Right atrium auricular region (tissue), 2 donors: Measurements from ENCODE around the gene EFHD2. TPM values are rescaled to one million over a fixed set of nuclear protein-coding genes. Genes with fewer than 3 reads are reported as not detected.

Source experiments
- DNase-seq: peaks from one replicate; pipeline ENCODE4 v3.0.0-alpha.2; 2019; ENCODE audit warnings: low spot score
- H3K27ac ChIP-seq, 2 donors: fragments of 200-600 bp; sonication (generic); 1 replicate in 1 of 2; 2 replicates in 1 of 2; pipeline ENCODE4 v1.5.1; 2016 to 2019
- H3K27me3 ChIP-seq, 2 donors: fragments of 200-600 bp; sonication (generic); one replicate each; pipeline versions ENCODE4 v1.5.1 to v1.6.0; 2017 to 2019
- H3K36me3 ChIP-seq: fragments of 200-600 bp; sonication (generic); one replicate; pipeline ENCODE4 v1.5.1; 2016
- H3K4me1 ChIP-seq, 2 donors: fragments of 200-600 bp; sonication (generic); one replicate each; pipeline versions ENCODE4 v1.5.1 to v1.6.0; 2017 to 2019
- H3K4me3 ChIP-seq, 2 donors: fragments of 200-600 bp; sonication (generic); 1 replicate in 1 of 2; 2 replicates in 1 of 2; pipeline ENCODE4 v1.5.1; 2017 to 2019; ENCODE audit warnings: mild to moderate bottlenecking in 1 of 2, moderate library complexity in 1 of 2
- H3K9me3 ChIP-seq, 2 donors: fragments of 200-600 bp; sonication (generic); one replicate each; pipeline ENCODE4 v1.5.1; 2019
- CTCF ChIP-seq, 2 donors: fragments of 200-600 bp; sonication (generic); IDR thresholded peaks; one replicate each; pipeline ENCODE4 v1.5.1; 2019; ENCODE audit warnings: antibody characterized with exemption in 2 of 2
- total RNA-seq, 2 donors: library from RNA; depleted of rRNA; stranded (reverse); fragments of >200 nt; gene quantifications; one replicate each; pipeline ENCODE4 v1.1.0, GENCODE V29; 2016

The EFHD2 gene
- total RNA-seq, 2 donors from 2014 or later = 13.7 to 23.9 TPM

DNA sequence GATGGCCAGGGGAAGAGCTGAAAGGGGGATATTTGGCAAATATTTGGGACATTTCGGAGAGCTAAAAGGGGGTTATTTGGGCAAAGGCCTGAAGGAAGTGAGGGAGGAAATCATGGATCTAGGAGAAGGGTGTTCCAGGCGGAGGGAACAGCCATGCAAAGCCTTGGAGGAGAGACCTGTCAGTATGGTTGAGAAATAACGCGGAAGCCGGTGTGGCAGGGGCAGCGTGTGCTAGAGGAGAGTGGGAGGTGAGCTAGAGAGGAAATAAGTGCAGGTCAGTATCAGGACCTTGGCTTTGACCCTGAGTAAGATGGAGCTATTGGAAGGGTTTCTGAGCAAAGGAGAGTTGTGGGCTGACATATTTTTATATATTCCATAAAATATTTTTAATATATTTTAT is 31.6 kb downstream of the EFHD2 start:
- Histone ChIP-seq H3K27ac (no peak overlapping the region), H3K4me3 (no peak overlapping the region), H3K9me3 (no peaks in the 10 kb centered on the region), H3K4me1 (no peaks in the 10 kb centered on the region), H3K27me3 (no peaks in the 10 kb centered on the region), H3K36me3 (no peaks in the 10 kb centered on the region)
- no peak for DNase-seq
- TF ChIP-seq CTCF (IDR thresholded peaks at IDR 0.05) = no peak

- no peak overlapping the region for H3K4me3 ChIP-seq
- no peaks in the 10 kb centered on the region for H3K27me3 ChIP-seq
- TF ChIP-seq CTCF (IDR thresholded peaks at IDR 0.05) = no peak
- H3K36me3 ChIP-seq = no peaks in the 10 kb centered on the region
- no peaks in the 10 kb centered on the region for H3K4me1 ChIP-seq
- no peak for DNase-seq
- no peak overlapping the region for H3K27ac ChIP-seq
- no peaks in the 10 kb centered on the region for H3K9me3 ChIP-seq
Measured at GRCh38 chr1:15442119-15442518, 32.4 kb downstream of the EFHD2 start.

DNA sequence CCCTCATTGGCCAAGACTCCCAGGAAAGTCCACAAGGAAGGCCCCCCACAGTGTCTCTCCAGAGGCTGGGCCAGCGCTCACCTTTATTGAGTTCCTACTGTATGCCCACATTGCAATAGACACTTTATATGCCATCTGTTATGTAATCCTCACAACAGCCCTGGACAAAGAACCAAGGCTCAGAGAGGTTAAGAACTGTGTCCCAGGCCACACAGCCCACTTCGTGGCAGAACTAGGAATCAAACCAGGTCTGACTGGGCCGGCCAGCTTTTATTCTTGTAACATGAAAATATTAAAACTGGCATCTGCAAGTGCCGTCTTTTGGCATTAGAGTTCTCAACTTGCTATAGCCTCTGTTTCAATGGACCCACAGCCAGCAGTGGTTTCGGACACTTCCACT is 33.1 kb downstream of the EFHD2 start:
- no peak for TF ChIP-seq CTCF (IDR thresholded peaks at IDR 0.05)
- Histone ChIP-seq H3K9me3 (no peaks in the 10 kb centered on the region), H3K27ac (no peak overlapping the region), H3K4me1 (no peaks in the 10 kb centered on the region), H3K4me3 (no peak overlapping the region), H3K36me3 (no peaks in the 10 kb centered on the region), H3K27me3 (no peaks in the 10 kb centered on the region)
- no peak for DNase-seq

GRCh38 chr1:15443281-15443680 is 33.6 kb downstream of the EFHD2 start:
- H3K27me3 ChIP-seq = no peaks in the 10 kb centered on the region
- H3K4me1 ChIP-seq = no peaks in the 10 kb centered on the region
- TF ChIP-seq CTCF (IDR thresholded peaks at IDR 0.05) = no peak
- no peak for DNase-seq
- H3K4me3 ChIP-seq = no peak overlapping the region
- H3K9me3 ChIP-seq = no peaks in the 10 kb centered on the region
- H3K27ac ChIP-seq = no peak overlapping the region
- H3K36me3 ChIP-seq = no peaks in the 10 kb centered on the region

DNA sequence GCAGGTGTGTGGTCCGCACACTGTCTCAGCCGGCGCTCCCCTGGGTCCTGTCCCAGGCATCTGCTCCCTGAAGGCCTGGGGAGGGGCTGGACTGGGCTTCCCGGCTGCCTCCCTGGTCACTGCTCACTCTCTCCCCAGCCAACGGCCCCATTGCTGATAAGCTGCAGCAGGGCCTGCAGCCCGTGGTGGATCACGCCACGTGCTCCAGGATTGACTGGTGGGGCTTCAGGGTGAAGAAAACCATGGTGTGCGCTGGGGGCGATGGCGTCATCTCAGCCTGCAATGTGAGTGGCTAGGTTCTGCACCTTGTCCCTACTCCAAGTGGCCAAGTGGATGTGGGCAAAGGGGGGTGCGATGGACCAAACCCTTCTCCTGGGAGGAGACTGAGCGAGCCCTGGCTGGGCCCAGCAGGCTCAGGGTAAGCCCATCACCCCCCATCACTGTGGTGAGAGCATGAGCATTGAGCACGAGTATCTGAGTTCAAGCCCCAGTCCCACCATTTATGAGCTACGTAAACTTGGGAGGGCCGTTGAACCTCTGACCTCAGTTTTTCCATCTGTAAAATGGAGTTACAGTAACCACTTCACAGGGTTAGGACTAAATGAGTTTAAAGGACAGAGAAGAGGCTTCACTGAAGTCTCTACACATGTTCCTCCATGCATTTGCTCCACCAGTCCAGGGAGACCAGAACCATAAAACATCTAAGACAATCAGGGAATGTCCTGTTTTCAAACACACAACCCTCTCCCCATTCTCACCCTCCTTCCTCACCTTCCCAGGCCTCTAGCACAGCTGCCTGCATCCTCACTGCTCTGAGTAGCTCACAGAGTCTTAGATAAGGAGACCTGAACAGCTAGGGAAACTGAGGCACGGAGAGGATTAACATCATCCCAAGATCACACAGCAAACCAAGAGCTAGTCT is 35.0 kb downstream of the EFHD2 start:
- no peaks in the 10 kb centered on the region for H3K9me3 ChIP-seq
- H3K27ac ChIP-seq = no peak overlapping the region
- H3K4me3 ChIP-seq = no peak overlapping the region
- DNase-seq = no peak
- H3K27me3 ChIP-seq = no peaks in the 10 kb centered on the region
- no peaks in the 10 kb centered on the region for H3K36me3 ChIP-seq
- H3K4me1 ChIP-seq = no peaks in the 10 kb centered on the region
- TF ChIP-seq CTCF (IDR thresholded peaks at IDR 0.05) = no peak
